ENCODE results near the gene MAP7D3. TPM values are rescaled to one million over a fixed set of nuclear protein-coding genes. Genes with fewer than 3 reads are reported as not detected.

MAP7D3 gene
- total RNA-seq, 1 experiment from 2014 or later = 19.0 TPM

DNA sequence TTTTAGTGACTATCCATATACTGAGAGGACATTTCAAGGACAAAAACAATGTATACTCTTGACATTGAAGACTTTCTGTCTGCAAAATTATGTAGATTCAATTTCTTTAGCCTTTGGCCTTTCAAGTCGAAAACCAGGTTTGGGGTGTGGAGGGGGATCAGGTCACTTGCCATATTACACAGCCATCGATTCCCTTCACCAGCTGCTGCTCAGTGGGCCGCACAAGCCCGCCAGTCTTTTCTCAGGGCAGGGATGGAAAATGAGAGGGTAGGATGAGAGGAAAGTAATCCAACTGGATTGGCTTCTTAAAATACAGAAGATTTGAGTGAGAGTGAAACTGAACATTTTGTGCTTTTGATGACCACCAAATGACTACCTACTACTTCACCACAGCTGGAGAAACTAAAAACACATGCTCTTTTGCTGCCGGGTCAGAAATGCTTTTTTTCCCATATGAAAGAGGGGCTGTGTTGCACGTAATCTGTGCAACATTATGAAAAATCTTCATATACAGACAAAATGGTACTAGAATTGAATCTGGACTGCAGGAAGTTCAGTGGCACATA lies 52.4 kb downstream of the MAP7D3 start:
- intact Hi-C loops (cut with micrococcal nuclease; ENCODE audit: unreplicated experiment) = no loop called here
- POLR2A ChIA-PET (ENCODE audit: unreplicated experiment) = no interaction called here
- CTCF ChIA-PET = no interaction called here

GRCh38 chrX:136198010-136198409 lies 53.2 kb downstream of the MAP7D3 start:
- H3K4me3 ChIP-seq = no peak overlapping the region
- H3K27me3 ChIP-seq (ENCODE audit: insufficient read depth, low read depth) = no peaks in the 10 kb centered on the region
- TF ChIP-seq CTCF (conservative IDR thresholded peaks at IDR 0.05) (no peak), EZH2 (IDR thresholded peaks at IDR 0.05; ENCODE audit: low read depth) (no peak)
- no peaks in the 10 kb centered on the region for H4K20me1 ChIP-seq (ENCODE audit: insufficient read depth)
- ChIA-PET CTCF (no interaction called here), POLR2A (ENCODE audit: unreplicated experiment) (no interaction called here)
- H3K79me2 ChIP-seq (ENCODE audit: low read depth) = no peaks in the 10 kb centered on the region
- no peak for DNase-seq
- H2AFZ ChIP-seq = no peak overlapping the region
- no peak overlapping the region for H3K27ac ChIP-seq
- H3K9me2 ChIP-seq (ENCODE audit: insufficient read depth) = no peaks in the 10 kb centered on the region
- H3F3A ChIP-seq (ENCODE audit: insufficient read depth, low read depth) = no peaks in the 10 kb centered on the region
- intact Hi-C loops (cut with micrococcal nuclease; ENCODE audit: unreplicated experiment) = no loop called here
- H3K36me3 ChIP-seq (ENCODE audit: low read depth) = no peaks in the 10 kb centered on the region
- H3K9me3 ChIP-seq (ENCODE audit: insufficient read depth, low read depth) = no peaks in the 10 kb centered on the region
- no peak overlapping the region for H3K4me2 ChIP-seq
- no TSS peak for BruUV-seq (replicated peaks)
- peaks cover 11% of the 10 kb centered on the region for H3K4me1 ChIP-seq (replicated peaks; ENCODE audit: insufficient read depth)

More for the DNA sequence above, 52.4 kb downstream of the MAP7D3 start:
- Histone ChIP-seq H4K20me1 (ENCODE audit: insufficient read depth) (no peaks in the 10 kb centered on the region), H3K27me3 (ENCODE audit: insufficient read depth, low read depth) (no peaks in the 10 kb centered on the region), H3K4me1 (replicated peaks; ENCODE audit: insufficient read depth) (peaks cover 19% of the 10 kb centered on the region), H3K79me2 (ENCODE audit: low read depth) (no peaks in the 10 kb centered on the region), H3K4me2 (no peak overlapping the region), H2AFZ (no peak overlapping the region), H3K9me2 (ENCODE audit: insufficient read depth) (no peaks in the 10 kb centered on the region), H3F3A (ENCODE audit: insufficient read depth, low read depth) (0 out of 2 replicates have a peak, but pooled peaks cover 4% of the 10 kb centered on the region), H3K9me3 (ENCODE audit: insufficient read depth, low read depth) (no peaks in the 10 kb centered on the region), H3K36me3 (ENCODE audit: low read depth) (no peaks in the 10 kb centered on the region), H3K4me3 (no peak overlapping the region), H3K27ac (no peak overlapping the region)
- BruUV-seq (replicated peaks) = no TSS peak
- TF ChIP-seq EZH2 (IDR thresholded peaks at IDR 0.05; ENCODE audit: low read depth) (no peak), CTCF (conservative IDR thresholded peaks at IDR 0.05) (no peak)
- DNase-seq = no peak

GRCh38 chrX:136196691-136197155 lies 54.5 kb downstream of the MAP7D3 start:
- Histone ChIP-seq H3K36me3 (ENCODE audit: low read depth) (no peaks in the 10 kb centered on the region), H2AFZ (no peak overlapping the region), H3K4me3 (no peak overlapping the region), H3K4me2 (no peak overlapping the region), H3K9me3 (ENCODE audit: insufficient read depth, low read depth) (no peaks in the 10 kb centered on the region), H3K79me2 (ENCODE audit: low read depth) (no peaks in the 10 kb centered on the region), H3K9me2 (ENCODE audit: insufficient read depth) (no peaks in the 10 kb centered on the region), H3K27ac (no peak overlapping the region), H3K4me1 (replicated peaks; ENCODE audit: insufficient read depth) (no peaks in the 10 kb centered on the region), H4K20me1 (ENCODE audit: insufficient read depth) (no peaks in the 10 kb centered on the region), H3K27me3 (ENCODE audit: insufficient read depth, low read depth) (no peaks in the 10 kb centered on the region), H3F3A (ENCODE audit: insufficient read depth, low read depth) (no peaks in the 10 kb centered on the region)
- no peak for DNase-seq
- BruUV-seq (replicated peaks) = no TSS peak
- TF ChIP-seq EZH2 (IDR thresholded peaks at IDR 0.05; ENCODE audit: low read depth) (no peak), CTCF (conservative IDR thresholded peaks at IDR 0.05) (no peak)
- intact Hi-C loops (cut with micrococcal nuclease; ENCODE audit: unreplicated experiment) = no loop called here
- ChIA-PET POLR2A (ENCODE audit: unreplicated experiment) (no interaction called here), CTCF (no interaction called here)
